AG09319 (cell line): ENCODE data around the gene NGEF.

ENCODE experiments used
- DNase-seq: peaks from one replicate; pipeline ENCODE4 v3.0.0-alpha.2; 2010; ENCODE audit warnings: low read depth; ENCODE audit errors: extremely low read depth
- TF ChIP-seq, protein P1 (sequence below): IDR thresholded peaks from 2 replicates; pipeline ENCODE4 v1.5.1; 2011; ENCODE audit warnings: low read depth, mild to moderate bottlenecking, inconsistent platforms, low read length, moderate library complexity

NGEF gene

DNA sequence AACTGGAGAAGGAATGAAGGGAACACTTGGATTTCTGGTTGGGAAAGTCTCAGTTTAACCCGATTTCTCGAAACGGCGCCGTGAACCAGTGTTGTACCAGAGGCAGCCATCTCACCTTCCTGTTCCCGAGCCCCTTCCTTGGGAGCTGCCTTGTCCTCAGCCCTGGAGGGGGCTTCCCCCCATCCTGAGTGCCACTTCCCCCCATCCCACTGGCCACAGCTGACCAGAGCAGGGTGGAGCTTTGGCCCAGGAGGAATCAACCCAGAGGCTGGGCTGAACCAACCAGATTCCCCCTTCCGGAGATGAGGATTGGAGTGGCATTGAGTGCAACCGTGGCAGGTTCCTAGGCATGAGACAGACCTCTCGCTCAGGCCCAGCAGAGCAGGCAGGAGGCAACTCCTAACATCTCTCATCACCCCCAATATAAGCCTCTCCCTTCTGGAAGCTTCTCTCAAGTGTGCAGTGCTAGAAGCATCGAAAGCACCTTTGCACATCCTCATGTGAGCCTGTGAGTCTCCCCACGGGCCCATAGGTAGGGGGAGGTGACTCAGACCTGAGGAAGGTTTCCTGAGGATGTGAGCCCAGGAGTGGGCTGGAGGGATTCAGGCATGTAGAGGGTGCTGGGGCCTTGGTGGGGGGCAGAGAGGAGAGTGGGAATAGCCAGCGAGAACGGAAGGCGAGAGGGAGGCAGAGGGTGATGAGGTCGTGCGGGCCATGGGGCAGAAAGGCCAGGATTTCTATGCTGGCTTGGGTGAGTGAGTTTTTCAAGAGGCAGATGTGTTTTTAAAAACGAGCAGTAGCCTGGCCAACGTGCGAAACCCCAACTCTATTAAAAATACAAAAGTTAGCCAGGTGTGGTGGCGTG, 11.9 kb downstream of the NGEF start:
- TF ChIP-seq, protein P1, sequence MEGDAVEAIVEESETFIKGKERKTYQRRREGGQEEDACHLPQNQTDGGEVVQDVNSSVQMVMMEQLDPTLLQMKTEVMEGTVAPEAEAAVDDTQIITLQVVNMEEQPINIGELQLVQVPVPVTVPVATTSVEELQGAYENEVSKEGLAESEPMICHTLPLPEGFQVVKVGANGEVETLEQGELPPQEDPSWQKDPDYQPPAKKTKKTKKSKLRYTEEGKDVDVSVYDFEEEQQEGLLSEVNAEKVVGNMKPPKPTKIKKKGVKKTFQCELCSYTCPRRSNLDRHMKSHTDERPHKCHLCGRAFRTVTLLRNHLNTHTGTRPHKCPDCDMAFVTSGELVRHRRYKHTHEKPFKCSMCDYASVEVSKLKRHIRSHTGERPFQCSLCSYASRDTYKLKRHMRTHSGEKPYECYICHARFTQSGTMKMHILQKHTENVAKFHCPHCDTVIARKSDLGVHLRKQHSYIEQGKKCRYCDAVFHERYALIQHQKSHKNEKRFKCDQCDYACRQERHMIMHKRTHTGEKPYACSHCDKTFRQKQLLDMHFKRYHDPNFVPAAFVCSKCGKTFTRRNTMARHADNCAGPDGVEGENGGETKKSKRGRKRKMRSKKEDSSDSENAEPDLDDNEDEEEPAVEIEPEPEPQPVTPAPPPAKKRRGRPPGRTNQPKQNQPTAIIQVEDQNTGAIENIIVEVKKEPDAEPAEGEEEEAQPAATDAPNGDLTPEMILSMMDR = no peak
- no peak for DNase-seq

DNA sequence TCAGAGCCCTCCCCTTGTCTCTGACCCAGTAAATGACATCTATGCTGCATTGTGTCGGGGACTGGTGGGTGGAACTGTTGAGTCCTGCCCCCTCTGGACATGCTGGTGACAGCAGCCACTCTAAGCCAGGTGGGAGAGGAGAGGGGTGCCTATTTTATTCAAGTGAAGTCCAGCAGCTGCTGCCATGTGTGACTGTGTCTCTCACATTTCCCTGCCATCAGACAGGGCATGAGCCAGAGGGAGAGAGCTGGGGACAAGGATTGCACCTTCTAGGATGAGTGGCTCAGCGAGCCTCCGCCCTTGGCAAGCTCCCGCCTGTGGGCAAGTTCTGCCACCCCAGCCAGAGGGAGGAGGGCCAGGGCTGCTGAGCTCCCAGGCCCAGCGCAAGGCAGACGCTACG, 13.7 kb downstream of the NGEF start:
- TF ChIP-seq, protein P1 = no peak
- no peak for DNase-seq

DNA sequence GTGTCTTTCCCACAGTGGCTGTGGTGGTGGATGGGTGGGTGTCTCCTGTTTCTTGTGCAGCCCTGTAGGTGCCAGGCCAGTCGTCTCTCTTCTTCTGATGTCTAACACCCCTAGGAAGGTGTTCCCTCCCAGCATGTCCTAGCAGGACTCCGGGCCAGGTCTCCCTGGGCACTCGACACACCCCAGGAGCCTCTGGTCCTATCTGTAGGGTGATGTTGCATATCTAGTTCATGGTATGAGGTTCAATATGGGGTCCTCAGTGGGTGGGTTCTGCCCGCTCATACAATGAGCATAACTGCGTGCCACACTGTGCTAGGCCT, 14.4 kb downstream of the NGEF start:
- TF ChIP-seq, protein P1 = no peak
- DNase-seq = no peak

GRCh38 chr2:232997749-232998665, 15.0 kb downstream of the NGEF start:
- DNase-seq = no peak
- TF ChIP-seq, protein P1 = no peak

DNA sequence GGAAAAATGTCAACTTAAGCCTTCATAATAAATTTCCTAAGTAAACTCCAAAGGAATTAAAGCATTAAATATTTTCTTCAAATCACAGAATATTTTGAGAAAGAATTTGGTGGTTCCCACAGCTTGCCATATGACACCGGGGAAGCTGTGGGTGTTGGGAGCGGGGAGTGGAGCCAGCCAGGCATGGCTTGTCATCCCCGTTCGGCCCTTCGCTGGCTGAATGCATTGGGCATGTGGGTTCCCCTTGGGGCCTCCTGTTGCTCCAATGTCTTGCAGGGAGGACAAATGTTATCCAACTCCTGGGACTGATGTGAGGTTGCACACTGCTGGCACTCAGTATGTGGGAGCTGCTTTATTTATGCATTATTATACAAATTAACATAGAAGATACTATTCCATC, 18.6 kb downstream of the NGEF start:
- no peak for DNase-seq
- TF ChIP-seq, protein P1 = no peak

DNA sequence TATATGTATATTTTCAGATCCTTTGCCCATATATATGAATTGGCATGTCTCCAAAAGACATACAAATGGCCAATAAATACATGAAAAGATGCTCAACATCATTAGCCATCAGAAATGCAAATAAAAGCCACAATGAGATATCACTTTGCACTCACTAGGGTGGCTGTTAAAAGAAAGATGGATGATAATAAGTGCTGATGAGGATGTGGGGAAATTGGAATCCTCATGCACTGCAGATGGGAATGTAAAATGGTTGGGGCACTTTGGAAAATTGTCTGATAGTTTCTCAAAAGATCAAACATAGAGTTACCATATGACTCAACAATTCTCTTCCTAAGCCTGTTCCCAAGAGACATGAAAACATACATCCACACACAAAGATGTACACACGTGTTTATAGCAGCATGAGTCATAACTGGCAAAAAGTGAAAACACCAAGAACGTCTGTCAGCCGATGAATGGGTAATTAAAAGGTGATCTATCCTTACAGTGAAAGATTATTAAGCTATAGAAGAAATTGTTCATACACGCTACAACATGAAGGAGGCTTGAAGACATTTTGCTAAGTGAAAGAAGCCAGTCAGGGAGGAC, 19.7 kb downstream of the NGEF start:
- TF ChIP-seq, protein P1 = no peak

More for the DNA sequence above, 19.7 kb downstream of the NGEF start:
- DNase-seq = no peak
